DOHH2 (cell line): ENCODE measurements around the gene LRRC27.

Source experiments
- H3F3A ChIP-seq: fragments of 200-600 bp; sonication (generic), shearing (Covaris generic); 2 replicates; pipeline ENCODE4 v1.6.0; 2016; ENCODE audit warnings: antibody characterized with exemption, mild to moderate bottlenecking; ENCODE audit not compliant: control insufficient read depth, insufficient read depth
- H3K27ac ChIP-seq: fragments of 200-600 bp; sonication (generic); 2 replicates; pipeline ENCODE4 v1.5.1; 2014; ENCODE audit warnings: low read depth, mild to moderate bottlenecking, low read length, moderate library complexity
- H3K27me3 ChIP-seq: fragments of 200-600 bp; sonication (generic); 2 replicates; pipeline ENCODE4 v1.6.1; 2014; ENCODE audit warnings: mild to moderate bottlenecking, low read length, mixed read lengths; ENCODE audit not compliant: control insufficient read depth
- H3K36me3 ChIP-seq: fragments of 200-600 bp; sonication (generic); 2 replicates; pipeline ENCODE4 v1.6.1; 2014; ENCODE audit warnings: mild to moderate bottlenecking, low read length, moderate library complexity, mixed read lengths; ENCODE audit not compliant: control insufficient read depth
- H3K4me1 ChIP-seq: fragments of 200-600 bp; sonication (generic); 2 replicates; pipeline ENCODE4 v1.6.1; 2014; ENCODE audit warnings: mild to moderate bottlenecking, low read length, mixed read lengths; ENCODE audit not compliant: control insufficient read depth
- H3K4me2 ChIP-seq: fragments of 200-600 bp; sonication (generic); 2 replicates; pipeline ENCODE4 v1.6.0; 2014; ENCODE audit warnings: mild to moderate bottlenecking, low read length, moderate library complexity
- H3K4me3 ChIP-seq: fragments of 200-600 bp; sonication (generic); 2 replicates; pipeline ENCODE4 v1.5.1; 2014; ENCODE audit warnings: mild to moderate bottlenecking, low read length, mixed read lengths
- H3K79me2 ChIP-seq: fragments of 200-600 bp; sonication (generic); 2 replicates; pipeline ENCODE4 v1.6.1; 2014; ENCODE audit warnings: mild to moderate bottlenecking, low read length, mixed read lengths; ENCODE audit not compliant: control insufficient read depth
- H3K9me2 ChIP-seq: fragments of 200-600 bp; sonication (generic); replicated peaks from 2 replicates; pipeline ENCODE4 v1.6.1; 2014; ENCODE audit warnings: mild to moderate bottlenecking, low read length, mixed read lengths; ENCODE audit not compliant: control insufficient read depth
- H3K9me3 ChIP-seq: fragments of 200-600 bp; sonication (generic); 2 replicates; pipeline ENCODE4 v1.6.1; 2014; ENCODE audit warnings: antibody characterized with exemption, low read length, mixed read lengths; ENCODE audit not compliant: control insufficient read depth, insufficient read depth
- H4K20me1 ChIP-seq: fragments of 200-600 bp; sonication (generic); 2 replicates; pipeline ENCODE4 v1.6.0; 2014; ENCODE audit warnings: low read depth, mild to moderate bottlenecking, antibody characterized with exemption, low read length, moderate library complexity; ENCODE audit not compliant: control insufficient read depth, insufficient read depth
- EZH2phosphoT487 ChIP-seq: fragments of 200-600 bp; sonication (generic); IDR thresholded peaks from 2 replicates; pipeline ENCODE4 v1.6.1; 2017; ENCODE audit warnings: borderline replicate concordance, mild to moderate bottlenecking, antibody characterized with exemption, low read length, moderate library complexity, mixed read lengths
- TF ChIP-seq, protein P1 (sequence below): fragments of 200-600 bp; sonication (generic); IDR thresholded peaks from one replicate; pipeline ENCODE4 v1.5.1; 2014; ENCODE audit warnings: antibody characterized with exemption, mild to moderate bottlenecking, low read depth, low read length; ENCODE audit not compliant: poor library complexity, severe bottlenecking

LRRC27 gene

DNA sequence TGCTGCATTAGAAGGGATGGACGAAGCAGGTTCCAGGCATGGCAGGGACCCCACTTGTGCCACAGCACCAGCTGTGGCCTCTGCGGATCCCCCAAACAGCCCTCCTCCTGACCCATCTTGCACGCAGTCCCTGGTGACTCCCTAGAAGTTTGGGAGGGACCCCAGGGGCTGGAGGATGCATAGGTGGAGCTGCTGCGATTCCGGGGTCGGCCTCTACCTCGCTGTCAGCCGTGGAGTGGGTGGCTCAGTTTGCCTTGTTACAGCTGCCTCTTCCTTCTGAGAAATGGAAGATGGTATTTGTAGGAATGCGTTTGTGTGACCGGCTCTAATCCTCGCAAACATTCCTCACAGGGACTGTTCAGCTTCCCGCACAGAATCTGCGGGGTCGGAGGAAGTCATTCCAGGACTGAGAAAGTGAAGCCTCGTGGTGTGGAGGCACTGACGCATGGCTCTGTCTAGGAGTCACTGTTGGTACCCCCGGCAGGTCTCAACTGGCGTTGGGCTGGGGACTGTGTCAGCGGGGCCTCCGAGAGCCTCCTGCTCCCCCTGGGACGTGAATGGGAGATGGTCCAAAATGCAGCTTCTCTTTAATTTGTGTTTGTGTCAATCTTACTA lies 82.5 kb downstream of the LRRC27 start:
- Histone ChIP-seq H3K4me1 (peaks cover 16% of the 10 kb centered on the region), H3K36me3 (no peaks in the 10 kb centered on the region), H3K4me3 (no peak overlapping the region), H3F3A (no peaks in the 10 kb centered on the region), H3K9me2 (no peaks in the 10 kb centered on the region), H3K4me2 (no peak overlapping the region), H3K79me2 (no peaks in the 10 kb centered on the region), H4K20me1 (no peaks in the 10 kb centered on the region), H3K27me3 (no peaks in the 10 kb centered on the region), H3K9me3 (no peaks in the 10 kb centered on the region), H3K27ac (no peak overlapping the region)
- TF ChIP-seq, protein P1, sequence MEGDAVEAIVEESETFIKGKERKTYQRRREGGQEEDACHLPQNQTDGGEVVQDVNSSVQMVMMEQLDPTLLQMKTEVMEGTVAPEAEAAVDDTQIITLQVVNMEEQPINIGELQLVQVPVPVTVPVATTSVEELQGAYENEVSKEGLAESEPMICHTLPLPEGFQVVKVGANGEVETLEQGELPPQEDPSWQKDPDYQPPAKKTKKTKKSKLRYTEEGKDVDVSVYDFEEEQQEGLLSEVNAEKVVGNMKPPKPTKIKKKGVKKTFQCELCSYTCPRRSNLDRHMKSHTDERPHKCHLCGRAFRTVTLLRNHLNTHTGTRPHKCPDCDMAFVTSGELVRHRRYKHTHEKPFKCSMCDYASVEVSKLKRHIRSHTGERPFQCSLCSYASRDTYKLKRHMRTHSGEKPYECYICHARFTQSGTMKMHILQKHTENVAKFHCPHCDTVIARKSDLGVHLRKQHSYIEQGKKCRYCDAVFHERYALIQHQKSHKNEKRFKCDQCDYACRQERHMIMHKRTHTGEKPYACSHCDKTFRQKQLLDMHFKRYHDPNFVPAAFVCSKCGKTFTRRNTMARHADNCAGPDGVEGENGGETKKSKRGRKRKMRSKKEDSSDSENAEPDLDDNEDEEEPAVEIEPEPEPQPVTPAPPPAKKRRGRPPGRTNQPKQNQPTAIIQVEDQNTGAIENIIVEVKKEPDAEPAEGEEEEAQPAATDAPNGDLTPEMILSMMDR = no peak
- TF ChIP-seq EZH2phosphoT487 = no peak

- Histone ChIP-seq H4K20me1 (no peaks in the 10 kb centered on the region), H3K79me2 (no peaks in the 10 kb centered on the region), H3F3A (peaks cover 4% of the 10 kb centered on the region; the same call in 1 of the 2 replicates), H3K27ac (no peak overlapping the region), H3K27me3 (no peaks in the 10 kb centered on the region), H3K4me3 (no peak overlapping the region), H3K36me3 (no peaks in the 10 kb centered on the region), H3K9me2 (no peaks in the 10 kb centered on the region), H3K9me3 (no peaks in the 10 kb centered on the region), H3K4me2 (no peak overlapping the region), H3K4me1 (peaks cover 23% of the 10 kb centered on the region)
- TF ChIP-seq, protein P1 = no peak
- TF ChIP-seq EZH2phosphoT487 = no peak
These were observed 83.3 kb downstream of the LRRC27 start for GRCh38 chr10:132415255-132415654.

DNA sequence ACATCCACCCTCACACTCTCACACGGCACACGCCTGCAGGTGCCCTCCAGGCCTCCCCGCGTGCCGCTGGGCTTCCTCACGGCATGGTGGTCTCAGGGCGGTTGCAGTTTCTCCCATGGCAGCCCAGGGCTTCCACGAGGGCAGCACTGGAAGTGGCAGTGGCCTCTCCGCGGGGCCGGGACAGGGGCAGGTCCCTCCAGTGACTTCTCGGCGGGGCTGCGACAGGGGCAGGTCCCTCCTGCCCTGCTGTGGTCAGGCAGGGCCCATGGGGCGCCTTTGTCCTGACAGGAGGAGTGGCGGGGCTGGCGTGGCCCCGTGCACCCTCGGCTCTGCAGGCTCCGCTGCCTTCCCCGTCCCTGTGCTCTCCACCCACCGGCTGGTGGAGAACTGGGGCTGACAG lies 84.0 kb downstream of the LRRC27 start:
- H3K27ac ChIP-seq = no peak overlapping the region
- H3K79me2 ChIP-seq = no peaks in the 10 kb centered on the region
- H3K9me3 ChIP-seq = no peaks in the 10 kb centered on the region
- H3K4me2 ChIP-seq = no peak overlapping the region
- H3K4me1 ChIP-seq = peaks cover 30% of the 10 kb centered on the region
- H3K36me3 ChIP-seq = no peaks in the 10 kb centered on the region
- H3F3A ChIP-seq = peaks cover 11% of the 10 kb centered on the region
- no peaks in the 10 kb centered on the region for H3K9me2 ChIP-seq
- H3K27me3 ChIP-seq = no peaks in the 10 kb centered on the region
- TF ChIP-seq, protein P1 = no peak
- TF ChIP-seq EZH2phosphoT487 = no peak
- no peak overlapping the region for H3K4me3 ChIP-seq
- H4K20me1 ChIP-seq = no peaks in the 10 kb centered on the region
